Lower lobe of right lung (tissue), 2 donors: ENCODE measurements around the gene RPUSD4. TPM values are rescaled to one million over a fixed set of nuclear protein-coding genes. Genes with fewer than 3 reads are reported as not detected.

Experiments used
- ATAC-seq, 2 donors: fragments of 200-7000 bp; cut with Tn5 transposase; one replicate each; pipeline ENCODE4 v1.9.1; 2020 to 2022; ENCODE audit warnings: mild to moderate bottlenecking in 2 of 2, moderate library complexity in 2 of 2
- DNase-seq: peaks from one replicate; pipeline ENCODE4 v3.0.0-alpha.2; 2020
- H3K27ac ChIP-seq: fragments of 200-600 bp; one replicate; pipeline ENCODE4 v1.8.0; 2022
- H3K27me3 ChIP-seq: fragments of 200-600 bp; one replicate; pipeline ENCODE4 v1.8.0; 2022; ENCODE audit warnings: low read depth
- H3K36me3 ChIP-seq: fragments of 200-600 bp; one replicate; pipeline ENCODE4 v1.8.0; 2022; ENCODE audit warnings: mild to moderate bottlenecking
- H3K4me1 ChIP-seq: fragments of 200-600 bp; one replicate; pipeline ENCODE4 v1.8.0; 2022
- H3K4me3 ChIP-seq: fragments of 200-600 bp; one replicate; pipeline ENCODE4 v1.8.0; 2022; ENCODE audit warnings: mild to moderate bottlenecking
- H3K9me3 ChIP-seq: fragments of 200-600 bp; one replicate; pipeline ENCODE4 v1.8.0; 2022
- intact Hi-C: fragments of 100-400 bp; cut with DNase I; formaldehyde crosslinking; loops from one replicate; pipeline ENCODE4 v1.11.0; 2022
- total RNA-seq: library from RNA; stranded (reverse); fragmentation: NEBNext Ultra II Directional; extraction: Animal tissue kit (Norgen Biotek cat#: 25700); gene quantifications from one replicate; pipeline ENCODE4 v1.2.1, GENCODE V29; 2021
- TF ChIP-seq, protein P1 (sequence below): fragments of 200-600 bp; IDR thresholded peaks from one replicate; pipeline ENCODE4 v1.8.0; 2022; ENCODE audit warnings: antibody characterized with exemption, mild to moderate bottlenecking
- donor health status: DM: no; HTN: yes; CAD: no; lungs with severe emphysema.

Gene RPUSD4
- total RNA-seq, 1 donor from 2014 or later: 25.8 TPM

GRCh38 chr11:126163779-126164178 is 47.7 kb downstream of the RPUSD4 start:
- intact Hi-C loops: no loop called here
- ATAC-seq: no peak

GRCh38 chr11:126163074-126163700 is 48.3 kb downstream of the RPUSD4 start:
- H3K4me1 ChIP-seq: no peaks in the 10 kb centered on the region
- TF ChIP-seq, protein P1, sequence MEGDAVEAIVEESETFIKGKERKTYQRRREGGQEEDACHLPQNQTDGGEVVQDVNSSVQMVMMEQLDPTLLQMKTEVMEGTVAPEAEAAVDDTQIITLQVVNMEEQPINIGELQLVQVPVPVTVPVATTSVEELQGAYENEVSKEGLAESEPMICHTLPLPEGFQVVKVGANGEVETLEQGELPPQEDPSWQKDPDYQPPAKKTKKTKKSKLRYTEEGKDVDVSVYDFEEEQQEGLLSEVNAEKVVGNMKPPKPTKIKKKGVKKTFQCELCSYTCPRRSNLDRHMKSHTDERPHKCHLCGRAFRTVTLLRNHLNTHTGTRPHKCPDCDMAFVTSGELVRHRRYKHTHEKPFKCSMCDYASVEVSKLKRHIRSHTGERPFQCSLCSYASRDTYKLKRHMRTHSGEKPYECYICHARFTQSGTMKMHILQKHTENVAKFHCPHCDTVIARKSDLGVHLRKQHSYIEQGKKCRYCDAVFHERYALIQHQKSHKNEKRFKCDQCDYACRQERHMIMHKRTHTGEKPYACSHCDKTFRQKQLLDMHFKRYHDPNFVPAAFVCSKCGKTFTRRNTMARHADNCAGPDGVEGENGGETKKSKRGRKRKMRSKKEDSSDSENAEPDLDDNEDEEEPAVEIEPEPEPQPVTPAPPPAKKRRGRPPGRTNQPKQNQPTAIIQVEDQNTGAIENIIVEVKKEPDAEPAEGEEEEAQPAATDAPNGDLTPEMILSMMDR: no peak
- intact Hi-C loops: no loop called here
- DNase-seq: no peak
- no peak overlapping the region for H3K27ac ChIP-seq
- ATAC-seq: peak in 1 of 2 donors; percentile 18
- H3K36me3 ChIP-seq: no peaks in the 10 kb centered on the region
- H3K4me3 ChIP-seq: no peak overlapping the region
- no peaks in the 10 kb centered on the region for H3K27me3 ChIP-seq
- no peaks in the 10 kb centered on the region for H3K9me3 ChIP-seq

More at GRCh38 chr11:126163779-126164178, 47.7 kb downstream of the RPUSD4 start:
- H3K27ac ChIP-seq: no peak overlapping the region
- H3K4me1 ChIP-seq: no peaks in the 10 kb centered on the region
- H3K9me3 ChIP-seq: no peaks in the 10 kb centered on the region
- TF ChIP-seq, protein P1: no peak
- H3K27me3 ChIP-seq: no peaks in the 10 kb centered on the region
- no peak overlapping the region for H3K4me3 ChIP-seq
- H3K36me3 ChIP-seq: no peaks in the 10 kb centered on the region
- DNase-seq: no peak

DNA sequence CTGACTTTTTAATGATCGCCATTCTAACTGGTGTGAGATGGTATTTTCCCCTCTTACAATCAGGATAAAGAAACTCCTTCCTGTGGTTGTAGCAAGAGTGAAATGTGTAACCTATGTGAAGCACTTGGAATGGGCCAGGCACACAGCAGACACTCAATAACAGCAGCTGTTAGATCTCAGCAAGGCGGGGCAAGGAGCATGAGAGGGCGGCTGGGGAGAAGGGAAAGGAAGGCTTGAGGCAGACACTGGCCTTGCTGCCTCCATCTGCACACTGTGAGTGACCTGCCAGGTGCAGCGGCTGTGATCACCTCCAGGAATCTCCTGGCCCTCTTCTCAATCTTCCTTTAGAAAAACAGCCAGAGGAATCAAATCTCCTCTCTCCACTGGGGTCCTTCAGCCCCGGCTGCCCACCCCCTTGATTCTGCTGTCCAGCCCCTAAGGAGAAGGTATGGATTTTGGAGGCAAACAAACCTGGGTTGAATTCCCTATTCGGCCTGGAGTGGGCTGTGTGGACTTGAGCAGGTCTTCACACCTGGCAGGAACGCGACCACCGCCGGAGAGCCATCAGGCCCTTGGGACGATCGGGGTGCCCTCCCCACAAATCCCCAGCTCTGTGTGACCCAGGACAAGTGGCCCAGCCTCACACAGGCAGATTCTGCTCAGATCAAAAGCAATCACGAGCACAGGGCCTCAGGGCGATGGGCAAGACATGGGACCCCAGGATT is 49.0 kb downstream of the RPUSD4 start:
- no peak for ATAC-seq
- no peaks in the 10 kb centered on the region for H3K9me3 ChIP-seq
- no peaks in the 10 kb centered on the region for H3K27me3 ChIP-seq
- DNase-seq: no peak
- no peaks in the 10 kb centered on the region for H3K4me1 ChIP-seq
- intact Hi-C loops: no loop called here
- TF ChIP-seq, protein P1: no peak
- H3K4me3 ChIP-seq: no peak overlapping the region
- no peak overlapping the region for H3K27ac ChIP-seq
- no peaks in the 10 kb centered on the region for H3K36me3 ChIP-seq

GRCh38 chr11:126161023-126161391 is 50.4 kb downstream of the RPUSD4 start:
- Histone ChIP-seq H3K4me1 (no peaks in the 10 kb centered on the region), H3K27ac (no peak overlapping the region), H3K27me3 (no peaks in the 10 kb centered on the region), H3K9me3 (no peaks in the 10 kb centered on the region), H3K4me3 (no peak overlapping the region), H3K36me3 (no peaks in the 10 kb centered on the region)
- DNase-seq (no peak), ATAC-seq (no peak)
- TF ChIP-seq, protein P1: no peak
- intact Hi-C loops: no loop called here

DNA sequence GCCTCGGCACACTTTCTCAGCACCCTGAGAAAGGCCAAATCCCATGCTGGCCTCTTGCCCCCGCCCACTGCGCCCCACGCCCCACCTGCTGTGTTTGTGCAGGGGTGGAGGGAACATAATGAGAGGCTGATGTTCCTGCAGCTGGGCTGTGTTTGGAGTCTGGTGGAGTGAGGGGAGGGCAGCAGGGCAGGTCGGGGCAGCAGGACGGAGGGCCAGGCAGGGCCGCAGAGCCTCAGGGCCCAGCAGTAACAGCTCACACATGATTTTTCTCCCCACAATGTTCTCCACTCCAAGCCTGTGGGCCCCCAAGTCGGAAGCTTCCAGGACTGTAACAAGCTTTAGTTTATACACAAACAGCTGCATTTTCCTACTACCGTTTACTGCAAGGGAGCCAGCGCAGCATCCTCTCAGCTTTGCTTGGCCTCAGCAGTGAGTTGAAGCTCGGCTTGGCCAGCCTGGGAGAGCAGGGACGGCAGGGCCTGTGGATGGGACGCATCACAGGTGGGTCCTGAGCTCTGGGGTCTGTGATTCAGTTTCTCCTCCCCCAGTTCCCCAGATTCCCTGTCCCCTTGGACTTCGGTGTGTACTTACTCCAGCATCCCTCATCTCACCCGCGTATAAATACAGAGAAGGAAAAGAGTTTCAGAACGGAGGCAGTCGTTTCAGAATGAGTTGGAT is 51.0 kb downstream of the RPUSD4 start:
- ATAC-seq (no peak), DNase-seq (no peak)
- Histone ChIP-seq H3K36me3 (no peaks in the 10 kb centered on the region), H3K4me3 (no peak overlapping the region), H3K27me3 (no peaks in the 10 kb centered on the region), H3K9me3 (no peaks in the 10 kb centered on the region), H3K4me1 (no peaks in the 10 kb centered on the region), H3K27ac (no peak overlapping the region)
- TF ChIP-seq, protein P1: no peak
- intact Hi-C loops: no loop called here
